Epithelial cell of proximal tubule (primary cell): ENCODE data around the gene ATIC. TPM values are rescaled to one million over a fixed set of nuclear protein-coding genes. Genes with fewer than 3 reads are reported as not detected.

Experiments
- DNase-seq: peaks from one replicate; pipeline ENCODE4 v3.0.0-alpha.2; 2011; ENCODE audit warnings: low read depth
- H3K4me3 ChIP-seq: 2 replicates; pipeline ENCODE4 v1.5.1; 2011; ENCODE audit warnings: low read depth, mild to moderate bottlenecking, low read length
- CTCF ChIP-seq: conservative IDR thresholded peaks from 2 replicates; pipeline ENCODE4 v1.5.1; 2012; ENCODE audit warnings: low read depth, mild to moderate bottlenecking, low read length
- total RNA-seq: library from RNA; depleted of rRNA; stranded (reverse); fragments of >200 nt; gene quantifications from 2 replicates; pipeline ENCODE4 v1.2.3, GENCODE V29; 2015

The ATIC gene
- total RNA-seq, 1 donor from 2014 or later, result 58.3 TPM

GRCh38 chr2:215379948-215380347 lies 68.1 kb downstream of the ATIC start:
- no peak for TF ChIP-seq CTCF
- no peak for DNase-seq
- no peak overlapping the region for H3K4me3 ChIP-seq

GRCh38 chr2:215380699-215381098 lies 68.8 kb downstream of the ATIC start:
- no peak overlapping the region for H3K4me3 ChIP-seq
- no peak for DNase-seq
- no peak for TF ChIP-seq CTCF

DNA sequence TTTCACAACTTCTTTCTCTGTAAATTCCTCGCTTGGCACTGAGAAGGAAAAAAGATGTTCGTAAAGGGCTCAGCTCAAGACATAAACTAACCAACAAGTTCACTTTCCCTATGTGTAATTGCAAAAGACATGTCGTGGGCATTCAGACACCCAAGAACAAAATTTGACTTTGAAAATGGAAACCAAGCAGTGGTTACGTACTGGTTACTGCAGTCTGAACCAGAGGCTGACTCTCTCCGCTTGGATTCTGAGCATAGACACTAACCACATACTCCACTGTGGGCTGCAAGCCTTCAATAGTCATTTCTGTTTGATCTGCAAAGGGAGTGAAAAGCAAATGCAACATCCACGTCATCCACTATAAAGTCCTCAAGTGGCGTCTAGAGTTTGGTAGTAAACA lies 70.2 kb downstream of the ATIC start:
- no peak for DNase-seq
- TF ChIP-seq CTCF, result no peak
- no peak overlapping the region for H3K4me3 ChIP-seq

DNA sequence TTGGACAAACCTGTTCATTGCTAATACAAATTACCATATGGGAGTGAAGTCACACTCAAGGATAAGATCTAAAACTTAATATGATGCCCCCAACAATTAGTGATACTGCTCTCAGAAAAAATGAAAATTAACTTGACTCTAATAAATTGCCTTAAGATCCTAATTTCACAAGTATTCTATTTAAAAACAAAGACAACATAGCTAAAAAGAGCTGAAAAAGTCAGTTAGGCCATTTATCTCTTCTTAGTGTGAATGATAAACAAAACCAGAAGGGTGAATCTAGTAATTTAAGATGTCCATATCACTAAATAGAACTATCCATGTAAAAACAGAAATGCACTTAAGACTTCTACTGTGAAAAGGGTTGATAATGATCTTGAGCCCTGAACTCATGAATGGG lies 70.6 kb downstream of the ATIC start:
- DNase-seq, result no peak
- H3K4me3 ChIP-seq, result no peak overlapping the region
- no peak for TF ChIP-seq CTCF

DNA sequence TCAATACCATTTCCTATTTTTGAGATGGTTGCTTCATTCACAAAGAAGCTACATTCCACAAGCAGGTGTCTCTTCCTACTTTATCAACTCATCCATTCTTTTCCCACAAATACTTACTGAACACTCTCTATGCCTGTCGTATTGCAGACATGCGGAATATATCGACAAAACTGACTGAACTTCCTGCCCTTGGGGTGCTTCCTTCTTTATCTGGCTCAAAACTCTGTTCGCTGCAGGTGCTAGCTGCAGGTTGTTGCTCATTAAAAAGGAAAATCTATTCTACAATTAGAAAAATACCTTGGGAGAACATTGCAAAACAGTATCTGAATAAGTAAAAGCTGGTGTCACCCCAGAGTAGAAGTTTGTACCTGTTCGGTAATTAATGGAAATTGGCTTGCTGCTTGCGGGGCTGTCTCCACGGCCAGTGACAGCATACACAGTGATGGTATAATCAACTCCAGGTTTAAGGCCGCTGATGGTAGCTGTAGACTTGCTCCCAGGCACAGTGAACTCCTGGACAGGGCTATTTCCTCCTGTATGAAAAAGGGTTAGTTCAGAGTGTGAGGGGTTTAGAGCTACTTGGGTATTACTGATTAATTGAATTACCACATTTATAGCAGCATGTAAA lies 71.9 kb downstream of the ATIC start:
- DNase-seq, result no peak
- no peak for TF ChIP-seq CTCF
- H3K4me3 ChIP-seq, result no peak overlapping the region

DNA sequence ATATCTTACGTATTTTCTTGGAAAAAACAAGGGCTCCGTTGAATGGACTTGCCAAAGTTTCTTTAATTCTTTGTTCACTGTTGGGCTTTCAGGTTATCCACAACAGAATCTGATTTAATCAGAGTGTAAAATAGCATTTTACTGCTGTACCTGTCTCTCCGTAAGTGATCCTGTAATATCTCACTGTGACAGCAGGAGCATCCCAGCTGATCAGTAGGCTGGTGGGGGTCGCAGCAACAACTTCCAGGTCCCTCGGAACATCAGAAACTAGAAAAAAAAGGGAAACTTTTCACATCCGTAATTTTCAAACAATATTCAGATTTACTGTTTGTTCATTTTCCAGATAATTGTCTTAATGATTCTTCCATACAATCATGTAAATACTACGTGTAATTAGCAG lies 72.9 kb downstream of the ATIC start:
- DNase-seq, result no peak
- H3K4me3 ChIP-seq, result no peak overlapping the region
- no peak for TF ChIP-seq CTCF

GRCh38 chr2:215386566-215386965 lies 74.7 kb downstream of the ATIC start:
- no peak overlapping the region for H3K4me3 ChIP-seq
- no peak for DNase-seq
- no peak for TF ChIP-seq CTCF
